GM12801 (cell line): ENCODE results near the gene ARHGAP30.

Experiments used
- TF ChIP-seq, protein P1 (sequence below): IDR thresholded peaks from one replicate; pipeline ENCODE4 v1.5.1; 2011; ENCODE audit warnings: control low read depth; ENCODE audit not compliant: insufficient read length; ENCODE audit errors: extremely low read depth

ARHGAP30 gene

DNA sequence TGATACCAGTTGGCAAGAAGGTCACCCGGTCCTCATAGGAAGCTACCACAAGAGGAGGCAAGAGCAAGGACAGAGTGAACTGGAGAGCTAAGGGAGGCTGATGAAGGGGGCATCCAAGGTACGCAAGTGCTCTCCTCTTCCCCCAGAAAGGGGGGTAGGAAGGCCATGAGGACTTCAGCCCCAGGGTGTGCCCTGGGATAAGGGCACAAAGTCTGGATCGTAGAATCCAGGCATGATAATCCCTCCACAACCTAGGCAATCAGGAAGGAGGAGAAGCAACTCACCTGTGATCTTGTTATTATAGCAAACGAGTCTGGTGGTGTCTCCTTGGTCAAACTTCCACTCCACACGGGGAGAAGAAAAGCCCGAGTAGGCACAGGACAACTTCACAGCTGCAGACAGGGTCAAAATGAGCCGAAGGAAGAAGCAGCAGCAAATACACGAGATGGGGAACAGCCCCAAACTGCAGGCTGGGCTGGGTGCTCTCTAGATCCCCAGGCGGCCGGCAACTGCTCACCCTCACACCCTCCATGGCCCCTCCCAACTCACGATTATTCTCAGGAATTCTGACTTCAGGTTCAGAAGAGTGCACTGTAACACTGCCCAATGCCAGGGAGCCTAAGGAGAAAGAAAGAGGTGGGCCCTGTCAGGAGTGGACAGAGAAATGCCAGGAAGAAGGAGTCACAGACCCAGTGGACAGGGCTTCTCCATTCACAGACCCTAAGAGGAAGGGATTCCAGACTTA is 68.8 kb downstream of the ARHGAP30 start:
- TF ChIP-seq, protein P1, sequence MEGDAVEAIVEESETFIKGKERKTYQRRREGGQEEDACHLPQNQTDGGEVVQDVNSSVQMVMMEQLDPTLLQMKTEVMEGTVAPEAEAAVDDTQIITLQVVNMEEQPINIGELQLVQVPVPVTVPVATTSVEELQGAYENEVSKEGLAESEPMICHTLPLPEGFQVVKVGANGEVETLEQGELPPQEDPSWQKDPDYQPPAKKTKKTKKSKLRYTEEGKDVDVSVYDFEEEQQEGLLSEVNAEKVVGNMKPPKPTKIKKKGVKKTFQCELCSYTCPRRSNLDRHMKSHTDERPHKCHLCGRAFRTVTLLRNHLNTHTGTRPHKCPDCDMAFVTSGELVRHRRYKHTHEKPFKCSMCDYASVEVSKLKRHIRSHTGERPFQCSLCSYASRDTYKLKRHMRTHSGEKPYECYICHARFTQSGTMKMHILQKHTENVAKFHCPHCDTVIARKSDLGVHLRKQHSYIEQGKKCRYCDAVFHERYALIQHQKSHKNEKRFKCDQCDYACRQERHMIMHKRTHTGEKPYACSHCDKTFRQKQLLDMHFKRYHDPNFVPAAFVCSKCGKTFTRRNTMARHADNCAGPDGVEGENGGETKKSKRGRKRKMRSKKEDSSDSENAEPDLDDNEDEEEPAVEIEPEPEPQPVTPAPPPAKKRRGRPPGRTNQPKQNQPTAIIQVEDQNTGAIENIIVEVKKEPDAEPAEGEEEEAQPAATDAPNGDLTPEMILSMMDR: no peak

DNA sequence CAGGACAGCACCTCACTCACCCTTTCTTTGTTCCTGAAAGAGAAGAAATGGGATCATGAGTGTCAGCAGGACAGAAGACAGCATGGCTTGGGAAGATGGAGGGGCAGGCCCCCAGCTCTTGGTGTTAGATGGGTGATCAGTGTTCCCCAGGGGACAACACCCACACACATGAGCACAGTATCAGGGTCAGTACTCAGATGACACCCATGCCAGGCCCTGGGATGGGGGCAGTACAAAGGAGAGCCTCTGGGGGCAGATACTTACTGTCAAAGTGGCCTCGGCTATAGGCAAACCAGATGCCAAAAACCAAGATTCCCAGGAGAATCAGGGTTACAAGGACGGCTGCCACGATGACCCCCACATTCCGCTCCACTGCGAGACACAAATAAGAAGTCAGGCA is 70.3 kb downstream of the ARHGAP30 start:
- TF ChIP-seq, protein P1: no peak

DNA sequence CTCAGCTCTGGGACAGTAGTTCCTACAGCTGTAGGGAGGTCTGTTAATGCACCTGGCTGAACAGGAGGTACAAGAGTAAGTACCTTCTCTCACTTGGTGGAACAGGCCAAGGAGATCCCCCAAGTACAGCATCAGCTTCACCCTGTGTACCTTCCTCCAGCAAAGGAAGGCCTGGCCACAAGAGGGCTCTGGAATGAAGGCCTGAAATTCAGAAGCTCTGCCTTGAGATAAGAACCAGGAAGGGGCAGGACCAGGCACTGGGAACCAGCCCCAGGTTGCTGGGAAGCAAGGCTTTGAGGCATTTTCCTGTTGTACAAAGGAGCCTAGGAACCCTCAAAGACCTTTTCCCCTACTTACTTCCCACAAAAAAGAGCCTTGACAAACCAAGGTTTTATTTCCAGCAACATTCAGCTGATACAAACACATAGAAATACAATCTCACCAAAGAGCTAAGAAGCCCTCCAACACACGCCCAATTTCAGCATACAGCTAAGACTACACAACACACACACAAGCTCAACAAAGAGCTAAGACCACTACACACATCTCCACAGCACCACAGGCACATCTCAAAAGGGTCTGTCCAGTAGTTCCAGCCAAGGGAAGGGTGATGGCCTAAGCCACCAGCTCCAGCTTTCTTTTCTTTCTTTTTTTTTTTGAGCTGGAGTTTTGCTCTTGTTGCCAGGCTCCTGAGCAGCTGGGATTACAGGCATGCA is 72.2 kb downstream of the ARHGAP30 start:
- TF ChIP-seq, protein P1: no peak
